Measurements from ENCODE around the gene IL10RA. TPM values are rescaled to one million over a fixed set of nuclear protein-coding genes. Genes with fewer than 3 reads are reported as not detected.
A peak's percentile ranks its signal among the peaks of the same experiment; 100 is the strongest.

IL10RA gene
- total and polyA plus RNA-seq, 9 of the 15 experiments (the other 6 are each of a cell fraction or from before 2014, with no cell fraction given): 0.17 to 17.3 (median 2.9) TPM

- H3K27me3 ChIP-seq (ENCODE audit: control insufficient read depth in 2 of 2, insufficient read depth in 2 of 2, low read length in 2 of 2): no peaks in the 10 kb centered on the region
- ChIA-PET CTCF (ENCODE audit: low intra/inter-chr PET ratio) (no interaction called here), POLR2A (interaction anchor here (0.7 to 1.4 kb wide), 6 partner anchors 10 to 136 kb away, joined by 3 to 5 read pairs (median 4); no protein-coding TSS in a partner anchor)
- H3K9ac ChIP-seq (ENCODE audit: insufficient read depth in 1 of 2, low read depth in 2 of 2, low read length in 2 of 2): peak overlapping the region in 1 of 2 experiments; percentile 14; a peak in 1 of 4 replicates
- ATAC-seq: no peak
- no peak overlapping the region for H3K4me3 ChIP-seq
- in situ Hi-C loops (cut with MboI) (no loop called here), intact Hi-C loops (cut with micrococcal nuclease) (no loop called here)
- H3K9me1 ChIP-seq (ENCODE audit: control insufficient read depth, insufficient read depth, low read length): no peaks in the 10 kb centered on the region
- no peak overlapping the region for H3K4me2 ChIP-seq (ENCODE audit: insufficient read depth, low read length)
- no peak overlapping the region for H2AFZ ChIP-seq (ENCODE audit: low read depth, low read length)
- WGBS (ENCODE audit: insufficient coverage, low coverage, missing lambda C conversion rate): 10% methylated on average over 2 of the region's 2 CpGs
- H3K9me3 ChIP-seq (replicated peaks; ENCODE audit: control insufficient read depth, insufficient read depth, low read depth, low read length): no peaks in the 10 kb centered on the region
- no peak for DNase-seq (ENCODE audit: extremely low read depth in 1 of 4, low spot score in 3 of 4)
- H3K36me3 ChIP-seq (ENCODE audit: control insufficient read depth, insufficient read depth, low read length): no peaks in the 10 kb centered on the region; the same call in 2 of the 3 replicates
- FAIRE-seq: no peak
- H4K20me1 ChIP-seq (replicated peaks; ENCODE audit: control insufficient read depth, insufficient read depth, low read length): no peaks in the 10 kb centered on the region
- H3K4me1 ChIP-seq (replicated peaks in 1 of 2; ENCODE audit: control insufficient read depth in 2 of 2, insufficient read depth in 2 of 2, low read length in 2 of 2): peaks cover 15 to 27% of the 10 kb centered on the region in 2 experiments
- H3K79me2 ChIP-seq (ENCODE audit: control insufficient read depth, insufficient read depth, low read length): no peaks in the 10 kb centered on the region
- no peak overlapping the region for H3K27ac ChIP-seq (ENCODE audit: extremely low read depth, low read depth, low read length)
- BruUV-seq (replicated peaks): no TSS peak
- TF ChIP-seq ATF3 (IDR thresholded peaks at IDR 0.05) (peak; percentile 45; the same call in 1 of the 2 replicates), ATF3 (CRISPR knock-in tag; conservative IDR thresholded peaks at IDR 0.05) (no peak), DPF2 (IDR thresholded peaks at IDR 0.05) (peak; percentile 44; the same call in 1 of the 2 replicates), TEAD4 (IDR thresholded peaks at IDR 0.05; ENCODE audit: low read length) (0 out of 2 replicates have a peak, but pooled peaks have one; percentile 14), TEAD4 (CRISPR knock-in tag; IDR thresholded peaks at IDR 0.05; ENCODE audit: borderline replicate concordance) (no peak), MNT (conservative IDR thresholded peaks at IDR 0.05) (no peak), PRMT5 (CRISPR knock-in tag; IDR thresholded peaks at IDR 0.05) (no peak), SMARCE1 (IDR thresholded peaks at IDR 0.05) (peak; percentile 45; the same call in 1 of the 2 replicates), DLX4 (CRISPR knock-in tag; IDR thresholded peaks at IDR 0.05) (no peak), SMARCA4 (IDR thresholded peaks at IDR 0.05) (peak; percentile 51; the same call in 1 of the 2 replicates), CBFA2T3 (IDR thresholded peaks at IDR 0.05) (peak; percentile 46), POLR2H (tag; IDR thresholded peaks at IDR 0.05; ENCODE audit: low read depth) (no peak), CBFB (CRISPR knock-in tag; IDR thresholded peaks at IDR 0.05) (no peak), PCBP1 (IDR thresholded peaks at IDR 0.05; ENCODE audit: low read depth, low read length, poor library complexity, severe bottlenecking) (no peak), SREBF2 (CRISPR knock-in tag; IDR thresholded peaks at IDR 0.05) (no peak)
- TF ChIP-seq, protein P1, sequence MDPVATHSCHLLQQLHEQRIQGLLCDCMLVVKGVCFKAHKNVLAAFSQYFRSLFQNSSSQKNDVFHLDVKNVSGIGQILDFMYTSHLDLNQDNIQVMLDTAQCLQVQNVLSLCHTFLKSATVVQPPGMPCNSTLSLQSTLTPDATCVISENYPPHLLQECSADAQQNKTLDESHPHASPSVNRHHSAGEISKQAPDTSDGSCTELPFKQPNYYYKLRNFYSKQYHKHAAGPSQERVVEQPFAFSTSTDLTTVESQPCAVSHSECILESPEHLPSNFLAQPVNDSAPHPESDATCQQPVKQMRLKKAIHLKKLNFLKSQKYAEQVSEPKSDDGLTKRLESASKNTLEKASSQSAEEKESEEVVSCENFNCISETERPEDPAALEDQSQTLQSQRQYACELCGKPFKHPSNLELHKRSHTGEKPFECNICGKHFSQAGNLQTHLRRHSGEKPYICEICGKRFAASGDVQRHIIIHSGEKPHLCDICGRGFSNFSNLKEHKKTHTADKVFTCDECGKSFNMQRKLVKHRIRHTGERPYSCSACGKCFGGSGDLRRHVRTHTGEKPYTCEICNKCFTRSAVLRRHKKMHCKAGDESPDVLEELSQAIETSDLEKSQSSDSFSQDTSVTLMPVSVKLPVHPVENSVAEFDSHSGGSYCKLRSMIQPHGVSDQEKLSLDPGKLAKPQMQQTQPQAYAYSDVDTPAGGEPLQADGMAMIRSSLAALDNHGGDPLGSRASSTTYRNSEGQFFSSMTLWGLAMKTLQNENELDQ (CRISPR knock-in tag; IDR thresholded peaks at IDR 0.05; ENCODE audit: borderline replicate concordance): no peak
- TF ChIP-seq, protein P2, sequence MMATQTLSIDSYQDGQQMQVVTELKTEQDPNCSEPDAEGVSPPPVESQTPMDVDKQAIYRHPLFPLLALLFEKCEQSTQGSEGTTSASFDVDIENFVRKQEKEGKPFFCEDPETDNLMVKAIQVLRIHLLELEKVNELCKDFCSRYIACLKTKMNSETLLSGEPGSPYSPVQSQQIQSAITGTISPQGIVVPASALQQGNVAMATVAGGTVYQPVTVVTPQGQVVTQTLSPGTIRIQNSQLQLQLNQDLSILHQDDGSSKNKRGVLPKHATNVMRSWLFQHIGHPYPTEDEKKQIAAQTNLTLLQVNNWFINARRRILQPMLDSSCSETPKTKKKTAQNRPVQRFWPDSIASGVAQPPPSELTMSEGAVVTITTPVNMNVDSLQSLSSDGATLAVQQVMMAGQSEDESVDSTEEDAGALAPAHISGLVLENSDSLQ (IDR thresholded peaks at IDR 0.05): 0 out of 2 replicates have a peak, but pooled peaks have one; percentile 29
Observed at GRCh38 chr11:117980280-117980679, 5.9 kb upstream of the IL10RA start.
